OCI-LY7 (cell line): ENCODE results near the gene DHRSX. TPM values are rescaled to one million over a fixed set of nuclear protein-coding genes. Genes with fewer than 3 reads are reported as not detected.
"Not testable (repeated sequence)": the region's sequence is repeated elsewhere in the genome, so short reads cannot be mapped to it uniquely, and the experiment has no call there.

Source experiments
- BruUV-seq: library from RNA; stranded (reverse); fragments of 400-500 nt; replicated peaks from 2 replicates; lab custom pipeline; 2021; lab: Mats Ljungman, UMichigan
- CTCF ChIA-PET: fragments of 300-600 bp; sonication (Branson Sonifier 250); formaldehyde crosslinking; loops from one replicate; lab custom pipeline; 2022; ENCODE audit warnings: antibody characterized with exemption; ENCODE audit not compliant: unreplicated experiment; lab: Charles Lee
- POLR2A ChIA-PET: fragments of 300-600 bp; sonication (Branson Sonifier 250); formaldehyde crosslinking; loops from one replicate; lab custom pipeline; 2022; ENCODE audit warnings: antibody characterized with exemption; lab: Charles Lee
- DNase-seq: peaks from one replicate; pipeline ENCODE4 v3.0.0-alpha.2; 2015; ENCODE audit warnings: low spot score
- H2AFZ ChIP-seq: fragments of 200-600 bp; sonication (generic), shearing (Covaris generic); 2 replicates; pipeline ENCODE4 v1.6.1; 2014; ENCODE audit warnings: mild to moderate bottlenecking, antibody characterized with exemption, low read length, moderate library complexity
- H3K27ac ChIP-seq: fragments of 200-600 bp; sonication (generic); 2 replicates; pipeline ENCODE4 v1.5.1; 2014; ENCODE audit warnings: mixed run types, low read depth, mild to moderate bottlenecking, moderate library complexity, low read length, inconsistent platforms; ENCODE audit not compliant: poor library complexity, severe bottlenecking
- H3K36me3 ChIP-seq: fragments of 200-600 bp; sonication (generic); 2 replicates; pipeline ENCODE4 v1.6.1; 2014; ENCODE audit warnings: mild to moderate bottlenecking, antibody characterized with exemption, low read length, moderate library complexity, mixed read lengths; ENCODE audit not compliant: insufficient read depth
- H3K4me1 ChIP-seq: fragments of 200-600 bp; sonication (generic); 2 replicates; pipeline ENCODE4 v1.5.1; 2014; ENCODE audit warnings: mild to moderate bottlenecking, low read length; ENCODE audit not compliant: insufficient read depth, poor library complexity, severe bottlenecking
- H3K4me2 ChIP-seq: fragments of 200-600 bp; sonication (generic); 2 replicates; pipeline ENCODE4 v1.6.1; 2014; ENCODE audit warnings: mild to moderate bottlenecking, low read length
- H3K4me3 ChIP-seq: fragments of 200-600 bp; sonication (generic); 2 replicates; pipeline ENCODE4 v1.5.1; 2014; ENCODE audit warnings: mild to moderate bottlenecking, low read depth, low read length; ENCODE audit not compliant: poor library complexity, severe bottlenecking
- H3K79me2 ChIP-seq: fragments of 200-600 bp; sonication (generic); 2 replicates; pipeline ENCODE4 v1.6.1; 2016; ENCODE audit warnings: low read depth, mild to moderate bottlenecking, low read length, moderate library complexity, mixed read lengths; ENCODE audit not compliant: insufficient read depth
- H3K9me2 ChIP-seq: fragments of 200-600 bp; sonication (generic); 2 replicates; pipeline ENCODE4 v1.6.1; 2016; ENCODE audit warnings: mild to moderate bottlenecking, low read length, mixed read lengths; ENCODE audit not compliant: insufficient read depth
- H3K9me3 ChIP-seq: fragments of 200-600 bp; sonication (generic); 2 replicates; pipeline ENCODE4 v1.6.1; 2014; ENCODE audit warnings: mild to moderate bottlenecking, mixed run types, low read length, mixed read lengths
- H4K20me1 ChIP-seq: fragments of 200-600 bp; sonication (generic); 2 replicates; pipeline ENCODE4 v1.6.1; 2014; ENCODE audit warnings: mild to moderate bottlenecking, antibody characterized with exemption, low read length, moderate library complexity, mixed read lengths; ENCODE audit not compliant: insufficient read depth
- EZH2phosphoT487 ChIP-seq: fragments of 200-600 bp; sonication (generic); IDR thresholded peaks from 2 replicates; pipeline ENCODE4 v1.6.1; 2018; ENCODE audit warnings: low read depth, borderline replicate concordance, mild to moderate bottlenecking, mixed run types, antibody characterized with exemption, low read length, moderate library complexity, mixed read lengths
- intact Hi-C: fragments of 100-400 bp; cut with micrococcal nuclease; formaldehyde crosslinking; loops from one replicate; pipeline ENCODE4 v1.10.0; 2022; ENCODE audit not compliant: unreplicated experiment
- total RNA-seq, 2 experiments: library from RNA; depleted of rRNA in 1 of 2; stranded (reverse); fragments of >200 nt in 1 of 2; shearing (Covaris generic) in 1 of 2; gene quantifications; 2 replicates each; pipeline ENCODE4 v1.2.3, GENCODE V29; 2014 to 2022
- TF ChIP-seq, protein P1 (sequence below): fragments of 200-600 bp; sonication (generic); conservative IDR thresholded peaks from 2 replicates; pipeline ENCODE4 v1.5.1; 2014; ENCODE audit warnings: mild to moderate bottlenecking, antibody characterized with exemption, low read length, moderate library complexity, mixed read lengths

The DHRSX gene
- total RNA-seq, 2 experiments from 2014 or later, result 25.2 to 30.9 TPM

DNA sequence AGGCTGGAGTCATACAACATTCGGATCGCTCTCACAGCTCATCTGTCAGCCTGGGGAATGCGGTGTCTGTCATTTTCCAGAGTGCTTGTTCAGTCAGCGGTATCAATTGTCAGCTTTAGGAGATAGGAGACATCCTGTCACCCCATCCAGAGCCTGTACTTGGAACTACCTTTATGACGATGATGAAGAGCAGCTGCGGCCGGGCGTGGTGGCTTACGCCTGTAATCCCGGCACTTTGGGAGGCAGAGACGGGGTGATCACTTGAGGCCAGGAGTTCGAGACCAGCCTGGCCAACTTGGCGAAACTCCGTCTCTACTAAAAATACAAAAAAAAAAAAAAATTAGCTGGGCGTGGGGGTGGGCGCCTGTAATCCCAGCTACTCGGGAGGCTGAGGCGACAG is 289.1 kb downstream of the DHRSX start:
- BruUV-seq, result not testable (repeated sequence)

DNA sequence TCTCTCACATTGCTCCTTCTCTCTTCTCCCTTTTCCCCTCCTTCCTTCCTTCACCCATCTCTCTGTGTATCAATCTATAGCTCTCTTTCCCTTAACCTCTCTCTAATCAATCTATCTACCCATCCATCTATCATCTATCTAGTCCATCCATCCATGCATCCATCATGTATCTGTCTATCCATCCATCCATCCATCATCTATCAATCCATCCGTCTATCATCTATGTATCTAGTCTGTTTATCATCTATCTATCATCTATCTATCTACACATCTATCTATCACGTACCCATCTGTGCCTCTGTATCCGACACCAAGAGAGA is 307.5 kb downstream of the DHRSX start:
- no TSS peak for BruUV-seq
- H4K20me1 ChIP-seq, result no peaks in the 10 kb centered on the region
- no peaks in the 10 kb centered on the region for H3K79me2 ChIP-seq
- no peaks in the 10 kb centered on the region for H3K9me2 ChIP-seq
- no peaks in the 10 kb centered on the region for H3K4me1 ChIP-seq
- DNase-seq, result no peak
- H3K9me3 ChIP-seq, result no peaks in the 10 kb centered on the region
- ChIA-PET CTCF (no interaction called here), POLR2A (no interaction called here)
- no peak overlapping the region for H2AFZ ChIP-seq
- H3K4me2 ChIP-seq, result no peak overlapping the region
- H3K4me3 ChIP-seq, result no peak overlapping the region
- H3K27ac ChIP-seq, result no peak overlapping the region
- no peak for TF ChIP-seq EZH2phosphoT487
- TF ChIP-seq, protein P1, sequence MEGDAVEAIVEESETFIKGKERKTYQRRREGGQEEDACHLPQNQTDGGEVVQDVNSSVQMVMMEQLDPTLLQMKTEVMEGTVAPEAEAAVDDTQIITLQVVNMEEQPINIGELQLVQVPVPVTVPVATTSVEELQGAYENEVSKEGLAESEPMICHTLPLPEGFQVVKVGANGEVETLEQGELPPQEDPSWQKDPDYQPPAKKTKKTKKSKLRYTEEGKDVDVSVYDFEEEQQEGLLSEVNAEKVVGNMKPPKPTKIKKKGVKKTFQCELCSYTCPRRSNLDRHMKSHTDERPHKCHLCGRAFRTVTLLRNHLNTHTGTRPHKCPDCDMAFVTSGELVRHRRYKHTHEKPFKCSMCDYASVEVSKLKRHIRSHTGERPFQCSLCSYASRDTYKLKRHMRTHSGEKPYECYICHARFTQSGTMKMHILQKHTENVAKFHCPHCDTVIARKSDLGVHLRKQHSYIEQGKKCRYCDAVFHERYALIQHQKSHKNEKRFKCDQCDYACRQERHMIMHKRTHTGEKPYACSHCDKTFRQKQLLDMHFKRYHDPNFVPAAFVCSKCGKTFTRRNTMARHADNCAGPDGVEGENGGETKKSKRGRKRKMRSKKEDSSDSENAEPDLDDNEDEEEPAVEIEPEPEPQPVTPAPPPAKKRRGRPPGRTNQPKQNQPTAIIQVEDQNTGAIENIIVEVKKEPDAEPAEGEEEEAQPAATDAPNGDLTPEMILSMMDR, result no peak
- intact Hi-C loops, result no loop called here
- no peaks in the 10 kb centered on the region for H3K36me3 ChIP-seq

More for the DNA sequence above, 289.1 kb downstream of the DHRSX start:
- H3K4me2 ChIP-seq, H4K20me1 ChIP-seq, H3K9me3 ChIP-seq, H3K4me3 ChIP-seq, CTCF ChIA-PET, H3K79me2 ChIP-seq, H3K36me3 ChIP-seq, intact Hi-C loops, H2AFZ ChIP-seq, H3K4me1 ChIP-seq, DNase-seq, POLR2A ChIA-PET, H3K27ac ChIP-seq, H3K9me2 ChIP-seq: not testable (repeated sequence)

GRCh38 chrX:2192584-2193272 is 308.0 kb downstream of the DHRSX start:
- Histone ChIP-seq H4K20me1 (no peaks in the 10 kb centered on the region), H3K4me1 (no peaks in the 10 kb centered on the region), H3K9me2 (no peaks in the 10 kb centered on the region), H3K27ac (no peak overlapping the region), H3K36me3 (no peaks in the 10 kb centered on the region), H3K9me3 (no peaks in the 10 kb centered on the region), H3K4me2 (no peak overlapping the region), H2AFZ (no peak overlapping the region), H3K4me3 (no peak overlapping the region), H3K79me2 (no peaks in the 10 kb centered on the region)
- intact Hi-C loops, result no loop called here
- DNase-seq, result no peak
- CTCF ChIA-PET, result no interaction called here
- TF ChIP-seq EZH2phosphoT487, result no peak
- TF ChIP-seq, protein P1, result no peak
- POLR2A ChIA-PET, result no interaction called here
- BruUV-seq, result no TSS peak
